Skeletal muscle cell (primary cell): ENCODE results near the gene C14orf132.
"Not testable (repeated sequence)": the region's sequence is repeated elsewhere in the genome, so short reads cannot be mapped to it uniquely, and the experiment has no call there.

Experiments
- DNase-seq: peaks from one replicate; pipeline ENCODE4 v3.0.0-alpha.2; 2010; ENCODE audit warnings: low read depth
- H3K4me3 ChIP-seq: 2 replicates; pipeline ENCODE4 v1.5.1; 2011; ENCODE audit warnings: low read depth, mild to moderate bottlenecking, control low read depth, low read length, moderate library complexity

C14orf132 gene

DNA sequence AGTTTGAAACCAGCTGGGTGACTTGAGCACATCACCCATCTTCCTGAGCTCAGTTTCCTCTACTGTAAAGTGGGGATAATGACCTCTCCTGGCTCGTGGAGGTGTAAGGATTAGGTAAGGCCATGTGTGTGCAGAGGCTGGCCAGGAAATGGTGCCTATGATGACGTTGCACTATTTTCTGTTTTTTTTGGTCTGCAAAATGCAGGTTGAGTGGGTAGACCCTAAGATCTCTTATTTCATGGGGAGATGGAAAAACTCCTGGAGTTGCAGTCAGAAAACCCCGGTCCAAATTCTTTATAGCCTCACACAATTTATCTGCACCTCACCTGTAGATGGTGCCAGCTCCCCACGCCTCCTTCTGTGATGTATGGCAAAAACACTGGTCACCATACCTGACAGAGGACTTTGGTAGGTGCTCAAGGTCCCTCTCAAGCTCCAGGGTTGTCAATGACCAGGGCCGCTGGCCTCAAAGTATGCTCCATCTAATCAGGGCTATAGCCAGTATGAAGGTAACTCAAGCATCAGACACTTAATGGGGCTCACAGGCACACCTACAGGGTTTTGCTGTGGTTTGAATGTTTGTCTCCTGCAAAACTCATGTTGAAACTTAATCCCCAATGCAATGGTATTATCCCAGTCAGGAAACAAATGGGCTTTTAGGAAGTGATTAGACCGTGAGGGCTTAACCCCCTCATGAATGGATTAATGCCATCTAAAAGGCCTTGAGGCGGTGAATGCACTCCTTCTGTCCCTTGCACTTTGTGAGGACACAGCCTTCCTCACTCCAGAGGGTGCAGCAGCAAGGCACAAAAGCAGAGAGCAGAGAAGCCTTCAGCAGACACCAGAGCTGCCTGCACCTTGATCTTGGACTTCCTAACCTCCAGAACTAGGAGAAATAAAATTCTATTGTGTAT is 17.6 kb downstream of the C14orf132 start:
- no peak for DNase-seq

DNA sequence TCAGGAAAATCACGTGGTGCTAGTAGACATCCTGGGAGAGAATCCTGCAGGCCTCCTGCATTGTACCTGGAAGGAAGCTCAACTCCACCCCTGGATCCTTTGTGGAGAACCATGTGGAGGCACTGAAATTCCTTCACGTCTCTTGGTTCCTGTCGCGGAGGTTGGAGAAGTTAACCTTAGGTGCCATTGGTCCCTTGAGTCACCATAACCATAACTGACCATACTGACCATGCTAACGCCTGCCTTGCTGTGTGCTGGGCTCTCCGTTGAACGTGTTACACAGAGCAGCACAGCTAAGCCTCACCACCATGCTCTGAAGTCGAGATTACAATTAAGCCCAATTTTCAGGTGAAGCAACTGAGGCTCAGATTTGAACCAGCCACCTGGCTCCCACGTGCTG is 18.6 kb downstream of the C14orf132 start:
- no peak for DNase-seq
- no peak overlapping the region for H3K4me3 ChIP-seq

More for the DNA sequence above, 17.6 kb downstream of the C14orf132 start:
- no peak overlapping the region for H3K4me3 ChIP-seq

DNA sequence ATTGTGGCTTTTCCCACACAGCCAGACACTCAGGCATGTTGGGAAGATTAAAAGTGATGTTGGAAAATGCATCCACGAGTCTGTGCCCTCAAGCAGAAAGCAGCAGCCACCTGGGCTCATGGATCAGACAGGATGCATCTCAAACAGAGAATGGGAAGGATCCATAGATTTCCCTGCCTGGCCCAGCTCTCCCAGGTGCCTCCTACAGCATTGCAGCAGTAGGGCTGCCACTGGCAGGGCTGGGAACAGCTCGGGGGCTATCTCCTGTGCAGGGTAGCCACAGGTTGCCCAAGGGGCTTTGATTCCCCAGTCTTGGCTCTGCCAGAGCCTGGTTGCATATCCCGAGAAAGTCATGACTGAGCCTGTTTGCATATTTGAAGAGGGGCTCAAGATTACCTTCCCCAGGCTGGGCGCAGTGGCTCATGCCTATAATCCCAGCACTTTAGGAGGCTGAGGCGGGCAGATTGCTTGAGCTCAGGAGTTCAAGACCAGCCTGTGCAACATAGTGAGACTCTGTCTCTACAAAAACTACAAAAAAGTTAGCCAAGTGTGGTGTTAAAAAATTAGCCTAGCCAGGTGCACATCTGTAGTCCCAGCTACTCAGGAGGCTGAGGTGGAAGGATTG is 19.5 kb downstream of the C14orf132 start:
- DNase-seq: no peak
- H3K4me3 ChIP-seq: no peak overlapping the region

DNA sequence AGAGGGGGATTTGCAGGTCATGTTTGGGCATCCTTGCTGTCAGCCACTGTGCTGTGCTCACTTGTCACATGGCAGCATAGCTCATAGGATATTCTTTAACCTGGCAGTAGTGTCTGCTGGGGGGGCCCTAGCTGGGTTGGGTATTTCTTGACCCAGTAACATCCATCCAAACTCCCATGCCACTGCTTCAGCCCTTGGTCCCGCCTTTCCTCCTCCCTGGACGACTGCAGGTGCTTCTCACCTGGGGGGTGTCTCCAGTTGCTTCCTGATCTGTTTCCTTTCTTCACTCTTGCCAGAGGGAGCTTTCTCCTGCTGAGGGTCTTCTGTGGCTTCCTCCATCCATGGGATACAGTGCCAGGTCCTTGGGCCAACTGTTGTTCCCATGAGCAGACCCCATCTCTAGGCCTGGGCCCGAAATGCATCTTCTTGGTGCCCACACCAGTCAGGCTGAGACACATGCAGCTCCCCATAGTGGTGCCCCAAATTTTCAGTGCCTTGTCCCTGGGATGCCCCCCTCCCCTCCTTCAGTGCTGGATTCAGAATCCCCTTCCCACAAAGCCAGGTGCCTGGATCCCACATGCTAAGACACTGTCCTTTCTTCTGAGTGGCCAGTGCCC is 20.5 kb downstream of the C14orf132 start:
- H3K4me3 ChIP-seq: no peak overlapping the region
- no peak for DNase-seq

GRCh38 chr14:96060186-96060933 is 21.2 kb downstream of the C14orf132 start:
- DNase-seq: no peak
- H3K4me3 ChIP-seq: no peak overlapping the region

GRCh38 chr14:96062010-96062409 is 22.8 kb downstream of the C14orf132 start:
- DNase-seq: no peak
- no peak overlapping the region for H3K4me3 ChIP-seq

DNA sequence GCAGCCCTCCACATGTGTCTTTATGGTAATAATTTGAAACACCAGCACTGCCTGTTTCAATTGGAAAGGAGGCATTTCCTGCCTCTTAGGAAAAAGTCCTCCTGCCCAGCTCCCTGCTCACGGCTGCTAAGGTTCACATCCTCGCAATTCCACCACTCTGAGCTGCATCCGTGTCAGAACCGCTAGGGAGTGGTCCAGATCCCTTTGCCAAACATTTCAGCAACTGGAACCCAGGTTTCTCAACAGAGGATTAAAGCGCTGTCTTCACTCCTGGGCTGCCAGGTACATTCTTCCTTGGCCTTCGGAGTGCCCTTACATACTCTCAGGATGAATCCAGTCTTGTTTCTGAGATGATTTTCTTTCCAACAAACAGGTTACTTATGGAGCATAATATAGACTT is 23.3 kb downstream of the C14orf132 start:
- no peak for DNase-seq
- no peak overlapping the region for H3K4me3 ChIP-seq

DNA sequence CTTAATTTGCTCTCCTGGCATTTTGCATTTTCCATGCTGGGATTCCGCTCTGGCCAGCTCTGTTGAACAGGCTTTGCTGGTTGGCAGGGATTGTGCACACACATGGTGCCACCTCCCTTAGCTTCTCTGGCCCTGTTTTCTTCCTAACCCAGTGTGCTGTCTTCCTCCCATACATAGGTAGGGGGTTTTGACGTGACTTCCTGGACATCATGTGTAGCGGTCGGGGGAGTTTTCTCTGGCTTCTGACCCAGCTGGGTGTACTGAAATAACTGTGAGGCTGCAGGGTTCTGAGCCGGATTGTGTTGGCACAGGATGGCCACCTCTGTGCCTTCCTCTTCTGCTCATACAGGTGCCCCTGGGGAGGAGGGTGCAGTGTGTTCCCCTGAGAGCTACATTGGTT is 25.7 kb downstream of the C14orf132 start:
- no peak overlapping the region for H3K4me3 ChIP-seq

GRCh38 chr14:96065661-96066459 is 26.7 kb downstream of the C14orf132 start:
- H3K4me3 ChIP-seq: no peak overlapping the region
- DNase-seq: no peak

More for the DNA sequence above, 25.7 kb downstream of the C14orf132 start:
- no peak for DNase-seq

DNA sequence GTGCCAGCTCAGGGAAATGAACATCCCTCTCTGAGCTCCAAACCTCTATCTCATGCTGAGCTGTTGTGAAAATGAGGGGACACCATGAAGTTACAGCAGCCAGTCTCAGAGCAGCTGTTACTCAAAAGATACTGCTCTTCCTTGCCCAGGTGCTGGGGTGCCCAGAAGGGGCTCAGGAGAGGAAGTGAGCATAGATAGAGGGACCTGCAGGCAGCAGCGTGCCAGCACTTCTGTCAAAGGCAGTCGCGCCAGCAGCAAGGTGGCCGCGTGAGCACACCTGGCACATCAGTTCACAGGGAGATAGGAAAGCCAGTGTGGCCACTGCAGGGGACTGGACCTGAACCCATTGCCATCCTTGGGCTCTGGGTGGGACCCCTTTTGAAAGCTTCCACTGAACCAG is 27.8 kb downstream of the C14orf132 start:
- no peak for DNase-seq
- H3K4me3 ChIP-seq: no peak overlapping the region

- DNase-seq: no peak
These were observed 29.1 kb downstream of the C14orf132 start for GRCh38 chr14:96067985-96068930.

GRCh38 chr14:96069421-96069820 is 30.3 kb downstream of the C14orf132 start:
- DNase-seq: no peak
- H3K4me3 ChIP-seq: no peak overlapping the region

More at GRCh38 chr14:96067985-96068930, 29.1 kb downstream of the C14orf132 start:
- no peak overlapping the region for H3K4me3 ChIP-seq

DNA sequence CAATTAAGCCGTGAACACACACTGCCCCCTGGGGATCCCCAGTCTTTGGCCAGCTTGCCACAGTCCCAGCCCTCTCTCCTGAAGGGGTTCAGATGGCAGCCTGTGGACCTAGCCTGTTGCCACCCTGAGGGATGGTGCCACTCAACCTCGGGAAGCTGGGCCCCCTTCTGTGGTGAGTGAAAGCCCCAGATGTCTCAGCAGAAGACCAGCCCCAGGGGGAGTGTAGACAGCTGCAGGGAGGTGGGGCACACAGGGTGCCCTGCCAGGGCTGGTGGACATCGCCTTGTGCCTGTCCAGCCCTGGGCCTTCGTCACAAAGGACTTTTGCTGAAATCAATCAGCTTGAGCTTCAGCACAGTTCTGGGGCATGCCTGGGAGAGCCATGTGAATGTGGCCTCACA is 32.4 kb downstream of the C14orf132 start:
- DNase-seq: no peak
- H3K4me3 ChIP-seq: no peak overlapping the region

GRCh38 chr14:96072076-96072475 is 32.9 kb downstream of the C14orf132 start:
- H3K4me3 ChIP-seq: no peak overlapping the region

GRCh38 chr14:96072746-96073145 is 33.6 kb downstream of the C14orf132 start:
- H3K4me3 ChIP-seq: no peak overlapping the region
- no peak for DNase-seq

More at GRCh38 chr14:96072076-96072475, 32.9 kb downstream of the C14orf132 start:
- DNase-seq: no peak

DNA sequence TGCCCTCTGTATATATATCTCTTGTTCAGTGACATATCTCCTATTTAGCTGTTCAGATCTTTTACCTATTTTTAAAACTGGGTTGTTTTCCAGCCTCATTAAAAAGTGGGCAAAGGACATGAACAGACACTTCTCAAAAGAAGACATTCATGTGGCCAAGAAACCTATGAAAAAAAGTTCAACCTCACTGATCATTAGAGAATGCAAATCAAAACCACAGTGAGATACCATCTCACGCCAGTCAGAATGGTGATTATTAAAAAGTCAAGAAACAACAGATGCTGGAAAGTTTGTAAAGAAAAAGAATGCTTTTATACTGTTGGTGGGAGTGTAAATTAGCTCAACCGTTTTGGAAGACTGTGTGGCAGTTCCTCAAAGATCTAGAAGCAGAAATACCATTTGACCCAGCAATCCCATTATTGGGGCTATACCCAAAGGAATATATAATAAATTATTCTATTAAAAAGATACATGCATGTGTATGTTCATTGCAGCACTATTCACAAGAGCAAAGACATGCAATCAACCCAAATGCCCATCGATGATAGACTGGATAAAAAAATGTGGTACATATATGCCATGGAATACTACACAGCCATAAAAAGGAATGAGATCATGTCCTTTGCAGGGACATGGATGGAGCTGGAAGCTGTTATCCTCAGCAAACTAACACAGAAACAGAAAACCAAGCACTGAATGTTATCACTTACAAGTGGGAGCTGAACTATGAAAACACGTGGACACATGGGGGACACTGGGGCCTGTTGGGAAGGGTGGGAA is 34.3 kb downstream of the C14orf132 start:
- H3K4me3 ChIP-seq, DNase-seq: not testable (repeated sequence)

DNA sequence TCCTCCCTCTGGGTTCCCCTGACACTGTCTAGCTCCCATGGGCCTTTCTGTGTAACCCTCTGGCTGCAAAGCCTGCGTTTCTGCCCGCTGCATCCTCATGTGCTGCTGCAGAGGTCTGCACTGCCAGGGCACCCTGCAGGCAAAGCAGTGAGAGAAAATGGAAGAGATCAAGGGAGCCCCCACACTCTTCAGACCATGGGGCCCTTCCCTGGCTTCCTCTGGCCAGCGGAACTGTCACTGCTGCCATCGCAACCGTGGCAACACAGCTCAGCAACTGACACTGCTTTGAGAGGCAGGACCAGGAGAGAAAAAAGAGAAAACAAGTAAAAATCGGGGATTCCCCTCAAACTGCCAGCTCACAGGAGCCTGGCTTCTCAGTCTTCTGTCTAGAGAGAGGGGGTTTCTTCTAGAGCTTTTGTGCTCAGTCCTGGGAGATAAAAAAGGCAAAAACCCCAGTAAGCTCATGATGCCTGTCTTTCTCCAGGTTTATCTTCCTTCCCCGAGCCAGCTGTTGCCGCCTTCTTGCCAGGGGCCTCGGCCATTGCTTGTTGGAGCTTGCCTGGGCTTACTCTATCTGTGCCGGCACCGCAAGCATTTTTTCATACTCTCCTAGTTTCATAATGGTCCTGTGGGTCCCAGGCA is 38.9 kb downstream of the C14orf132 start:
- DNase-seq: no peak
- H3K4me3 ChIP-seq: no peak overlapping the region
